Stimulated activated CD8-positive, alpha-beta memory T cell treated with anti-CD3 and anti-CD28 coated beads, Interleukin-4, amount 100 ng/mL, for 24 hours (primary cell): ENCODE data around the gene RGS17.

Experiments used
- DNase-seq: peaks from one replicate; pipeline ENCODE4 v3.0.0-alpha.2; 2020; ENCODE audit warnings: low read depth

RGS17 gene

GRCh38 chr6:153084393-153084792 is 46.7 kb downstream of the RGS17 start:
- no peak for DNase-seq

DNA sequence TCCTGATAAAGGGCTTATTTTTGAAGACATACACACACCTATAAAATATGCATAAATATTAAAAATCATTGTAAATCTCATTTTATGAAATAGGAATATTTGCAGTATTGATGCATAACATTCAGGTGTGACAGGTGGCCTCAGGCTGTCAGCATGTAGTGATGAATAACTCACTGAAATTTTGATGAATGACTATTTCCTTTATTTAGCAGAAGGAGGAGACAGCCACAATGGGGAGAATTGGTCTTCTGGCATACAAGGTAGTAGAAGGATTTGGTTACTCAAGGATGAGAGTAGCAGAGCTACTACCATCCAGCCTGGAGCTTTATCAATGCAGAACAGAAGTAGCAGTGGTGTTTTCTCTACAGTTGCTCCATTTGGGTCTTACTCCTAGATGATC is 47.2 kb downstream of the RGS17 start:
- DNase-seq: no peak

DNA sequence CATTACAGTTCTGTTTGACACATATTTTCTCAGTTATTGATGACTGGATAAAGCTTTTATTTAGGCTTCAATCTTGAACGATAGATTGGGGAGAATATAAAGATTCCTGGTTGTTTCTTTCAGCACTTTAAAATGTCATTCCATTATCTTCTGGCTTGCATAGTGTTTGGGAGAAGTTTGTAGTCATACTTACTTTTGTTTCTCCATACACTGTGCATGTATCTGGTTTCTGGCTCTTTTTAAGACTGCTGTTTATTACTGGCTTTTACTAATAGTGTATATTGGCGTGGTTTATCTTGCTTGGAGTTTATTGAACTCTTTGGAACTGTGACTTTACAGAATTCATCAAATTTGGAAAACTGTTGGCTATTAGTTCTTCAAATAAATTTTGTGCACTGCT is 49.2 kb downstream of the RGS17 start:
- DNase-seq: no peak

- DNase-seq: no peak
These were observed 54.7 kb downstream of the RGS17 start for GRCh38 chr6:153076431-153076830.

DNA sequence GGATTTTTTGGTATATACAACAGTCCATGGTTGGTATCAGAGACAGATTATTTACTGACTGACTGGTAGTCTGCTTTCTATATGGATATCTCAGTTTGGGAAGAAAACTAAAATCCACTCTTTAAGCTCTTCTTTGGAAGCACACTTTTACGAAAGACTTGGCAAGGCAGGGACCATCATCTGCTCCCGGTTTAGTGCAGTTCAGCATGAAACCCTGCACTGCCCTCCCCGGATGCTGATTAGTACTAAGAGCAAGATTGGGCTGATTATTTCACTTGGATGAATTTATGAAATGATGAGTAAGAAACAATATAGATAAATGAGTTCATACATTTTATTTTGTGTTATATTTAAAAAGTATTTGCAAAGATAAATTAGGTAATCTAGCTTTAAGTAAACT is 56.3 kb downstream of the RGS17 start:
- DNase-seq: no peak

- DNase-seq: no peak
These were observed 57.2 kb downstream of the RGS17 start for GRCh38 chr6:153073841-153074240.

DNA sequence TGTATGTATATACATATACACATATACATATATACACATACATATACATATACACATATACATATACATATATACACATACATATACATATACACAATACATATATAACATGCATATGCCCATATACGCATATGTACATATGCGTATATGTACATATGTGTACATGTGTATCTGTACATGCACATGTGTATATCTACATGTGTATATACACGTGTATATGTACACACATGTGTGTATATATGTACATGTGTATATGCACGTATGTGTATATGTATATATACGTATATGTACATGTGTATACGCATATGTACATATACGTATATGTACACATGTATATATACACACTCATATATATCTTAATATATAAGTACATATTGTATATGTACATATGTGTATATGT is 60.3 kb downstream of the RGS17 start:
- no peak for DNase-seq

GRCh38 chr6:153069897-153070296 is 61.2 kb downstream of the RGS17 start:
- DNase-seq: no peak

- DNase-seq: no peak
These were observed 65.9 kb downstream of the RGS17 start for GRCh38 chr6:153065222-153065621.

GRCh38 chr6:153063936-153064335 is 67.1 kb downstream of the RGS17 start:
- no peak for DNase-seq

GRCh38 chr6:153062516-153062915 is 68.6 kb downstream of the RGS17 start:
- no peak for DNase-seq

DNA sequence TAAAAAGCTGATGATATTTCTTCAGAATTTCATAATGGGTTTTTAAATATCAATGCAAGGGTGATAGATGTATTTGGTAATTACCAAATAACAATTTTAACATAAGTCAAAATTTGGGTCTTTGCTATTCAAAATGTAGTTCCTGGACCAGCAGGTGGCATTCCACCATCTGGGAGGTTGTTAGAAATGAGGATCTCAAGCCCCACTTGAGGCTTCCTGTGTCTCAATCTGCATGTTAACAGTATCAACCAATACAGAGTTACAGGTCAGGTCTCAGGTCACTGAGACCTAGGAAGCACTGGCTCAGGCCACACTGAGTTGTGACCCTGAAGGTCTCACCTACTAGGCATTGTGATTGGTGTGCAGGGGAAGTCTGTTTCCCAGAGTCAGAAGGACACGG is 71.3 kb downstream of the RGS17 start:
- DNase-seq: no peak

DNA sequence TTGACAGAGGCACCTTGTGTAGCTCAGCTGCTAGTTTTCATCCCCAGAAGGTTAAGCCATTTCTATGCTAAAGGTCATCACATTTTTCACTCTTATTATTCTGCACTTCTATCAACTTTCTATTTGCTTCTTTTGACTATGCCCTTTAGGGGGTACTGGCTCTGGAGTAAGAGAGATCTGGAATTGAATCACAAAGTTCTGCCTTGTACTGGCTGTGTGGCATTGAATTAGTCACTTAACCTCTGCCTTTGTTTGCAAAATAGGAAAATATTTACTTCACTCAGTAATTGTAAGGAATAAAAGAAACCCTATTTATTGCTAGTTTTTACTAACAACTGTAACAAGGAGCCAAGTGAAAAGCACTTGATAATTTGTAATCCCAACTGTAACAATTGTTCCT is 71.8 kb downstream of the RGS17 start:
- no peak for DNase-seq

GRCh38 chr6:153058909-153059308 is 72.2 kb downstream of the RGS17 start:
- DNase-seq: no peak

- no peak for DNase-seq
These were observed 72.8 kb downstream of the RGS17 start for GRCh38 chr6:153058291-153058690.

DNA sequence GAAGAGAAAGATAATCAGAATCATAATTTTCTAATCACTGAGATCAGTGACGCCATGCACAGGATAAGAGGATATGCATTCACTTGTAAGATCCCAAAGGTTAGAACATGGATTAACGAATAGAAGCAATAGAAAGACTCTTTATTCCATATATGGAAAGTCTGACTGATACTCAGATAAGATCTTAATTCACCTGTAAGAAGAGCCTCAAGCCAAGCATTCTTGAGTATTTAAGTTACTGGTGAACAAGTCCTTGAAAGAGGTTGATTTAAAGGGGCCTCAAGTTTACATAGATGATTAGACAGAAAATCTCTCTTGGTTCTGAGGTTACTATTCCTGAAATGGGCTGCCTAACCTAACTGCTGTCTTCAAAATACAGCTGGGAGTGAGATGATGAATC is 74.8 kb downstream of the RGS17 start:
- no peak for DNase-seq

- no peak for DNase-seq
These were observed 79.3 kb downstream of the RGS17 start for GRCh38 chr6:153051801-153052200.

GRCh38 chr6:153048631-153049030 is 82.5 kb downstream of the RGS17 start:
- DNase-seq: no peak

DNA sequence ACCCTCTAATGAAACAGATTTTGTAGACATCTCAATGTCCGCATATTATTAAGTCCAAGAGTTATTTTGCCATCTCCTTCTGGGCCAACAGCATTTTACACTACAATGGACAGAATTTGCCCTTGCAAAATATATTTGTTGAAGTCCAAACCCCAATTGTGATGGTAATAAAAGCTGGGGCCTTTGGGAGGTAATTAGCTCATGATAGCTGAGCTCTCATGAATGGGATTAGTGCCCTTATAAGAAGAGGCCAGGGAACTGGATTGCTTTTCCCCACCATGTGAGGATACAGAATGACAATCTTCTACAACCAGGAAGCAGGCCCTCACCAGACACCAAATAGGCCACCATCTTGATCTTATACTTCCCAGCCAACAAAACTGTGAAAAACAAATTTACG is 83.7 kb downstream of the RGS17 start:
- no peak for DNase-seq

DNA sequence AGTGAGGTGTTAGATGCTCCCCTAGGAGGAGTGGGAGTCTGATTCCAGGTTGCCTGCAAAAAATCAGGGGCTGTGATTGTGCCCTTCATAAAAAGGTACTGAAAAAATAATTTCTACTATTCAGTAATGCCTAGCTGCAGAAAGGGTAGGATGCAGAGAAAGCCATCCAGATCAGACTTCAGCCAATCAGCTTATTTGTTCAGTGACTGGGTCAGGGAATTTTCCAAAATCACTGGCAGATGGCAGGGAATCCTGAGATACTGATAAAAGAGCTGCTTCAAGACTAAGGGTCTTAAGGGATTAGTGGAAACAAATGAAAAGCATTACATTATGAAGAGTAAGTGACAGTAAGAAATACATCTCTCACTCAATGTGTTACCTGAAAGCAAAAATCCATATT is 85.8 kb downstream of the RGS17 start:
- no peak for DNase-seq

- DNase-seq: no peak
These were observed 86.8 kb downstream of the RGS17 start for GRCh38 chr6:153044295-153044694.

DNA sequence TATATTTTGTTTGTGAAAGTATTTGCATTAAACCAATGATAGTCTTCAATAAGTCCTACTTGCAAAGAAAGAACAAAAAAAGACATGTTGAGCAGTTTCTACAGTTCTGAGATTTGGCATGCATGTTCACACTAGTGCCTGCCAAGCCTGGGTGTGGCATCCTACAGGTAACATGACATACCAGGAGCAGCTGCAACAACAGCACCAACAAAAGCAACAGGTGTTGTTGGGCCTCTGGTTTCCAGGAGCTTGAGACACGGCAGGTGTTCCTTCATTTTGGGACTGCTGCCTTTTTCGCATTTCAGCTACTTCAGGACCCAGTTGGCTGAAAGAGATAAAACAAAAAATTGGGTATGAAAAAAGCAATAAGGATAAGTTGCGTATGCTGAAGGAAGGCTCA is 87.4 kb downstream of the RGS17 start:
- DNase-seq: no peak

DNA sequence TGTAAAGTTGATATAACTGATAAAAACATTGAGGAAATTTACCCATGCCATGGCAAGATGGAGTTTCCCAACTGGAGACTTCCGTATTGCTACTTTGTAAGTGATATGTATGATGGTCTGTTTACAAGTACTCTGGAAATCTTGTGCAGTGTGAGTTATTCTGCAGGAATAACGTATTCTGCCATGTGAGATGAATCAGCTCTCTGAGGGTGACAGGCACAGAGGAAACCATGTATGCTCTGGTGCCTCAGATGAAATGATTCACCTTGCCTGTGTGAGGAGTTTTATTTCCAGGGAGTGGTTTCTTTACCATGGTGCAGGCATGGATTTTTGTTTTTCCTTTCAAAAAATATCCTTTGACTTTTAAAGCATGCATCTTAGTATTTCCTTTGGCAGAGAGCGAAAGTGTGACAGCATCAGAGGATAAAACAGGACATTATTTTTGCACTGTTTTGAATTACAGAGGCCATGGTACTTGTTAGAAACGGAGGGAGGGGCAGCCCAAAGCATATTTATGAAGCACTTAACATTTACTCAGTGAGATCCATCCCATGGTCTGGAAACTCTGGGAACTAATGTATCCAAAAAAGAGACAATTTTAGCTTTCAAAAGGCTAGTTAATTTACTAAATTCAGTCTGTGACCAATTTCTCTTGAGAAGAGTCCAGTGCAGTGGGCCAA is 92.6 kb downstream of the RGS17 start:
- no peak for DNase-seq

- no peak for DNase-seq
These were observed 96.9 kb downstream of the RGS17 start for GRCh38 chr6:153034139-153034538.
